Uterus (tissue), 4 donors: Measurements from ENCODE around the gene LTF. TPM values are rescaled to one million over a fixed set of nuclear protein-coding genes. Genes with fewer than 3 reads are reported as not detected.

Source experiments
- DNase-seq, 2 donors: peaks; one replicate each; pipeline ENCODE4 v3.0.0-alpha.2; 2019 to 2020
- H3K27ac ChIP-seq, 2 donors: fragments of 200-600 bp; sonication (generic); 1 replicate in 1 of 2; 2 replicates in 1 of 2; pipeline ENCODE4 v1.5.1; 2016 to 2018
- H3K27me3 ChIP-seq, 2 donors: fragments of 200-600 bp; sonication (generic); one replicate each; pipeline ENCODE4 v1.5.1; 2018 to 2019; ENCODE audit warnings: control low read depth in 1 of 2
- H3K36me3 ChIP-seq, 2 donors: fragments of 200-600 bp; sonication (generic); one replicate each; pipeline ENCODE4 v1.5.1; 2019; ENCODE audit warnings: control low read depth in 1 of 2
- H3K4me1 ChIP-seq, 2 donors: fragments of 200-600 bp; sonication (generic); one replicate each; pipeline ENCODE4 v1.5.1; 2018 to 2019; ENCODE audit warnings: control low read depth in 1 of 2
- H3K4me3 ChIP-seq, 2 donors: fragments of 200-600 bp; sonication (generic); 1 replicate in 1 of 2; 2 replicates in 1 of 2; pipeline ENCODE4 v1.5.1; 2018 to 2019; ENCODE audit warnings: mild to moderate bottlenecking in 1 of 2
- H3K9me3 ChIP-seq, 2 donors: fragments of 200-600 bp; sonication (generic); one replicate each; pipeline ENCODE4 v1.5.1; 2019; ENCODE audit warnings: control low read depth in 1 of 2
- POLR2A ChIP-seq, 2 donors: fragments of 450-650 bp; IDR thresholded peaks; one replicate each; pipeline ENCODE4 v1.6.1; 2016; ENCODE audit warnings: antibody characterized with exemption in 2 of 2, mild to moderate bottlenecking in 1 of 2, moderate library complexity in 1 of 2
- intact Hi-C: fragments of 100-400 bp; cut with DNase I; formaldehyde crosslinking; loops from one replicate; pipeline ENCODE4 v1.15.1; 2023; ENCODE audit warnings: low total_unique reads
- total RNA-seq, 4 donors: library from RNA; depleted of rRNA in 3 of 4; stranded (reverse); fragments of >200 nt in 3 of 4; gene quantifications; one replicate each; pipeline versions ENCODE4 v1.1.0 to v1.2.4, GENCODE V29; 2014 to 2023
- TF ChIP-seq, protein P1 (sequence below), 4 experiments: fragments of 200-600 bp in 2 of 4; fragments of 450-650 bp in 2 of 4; sonication (generic) in 2 of 4; IDR thresholded peaks; one replicate each; pipeline ENCODE4 v1.5.1; 2016 to 2019; ENCODE audit warnings: antibody characterized with exemption in 4 of 4, mild to moderate bottlenecking in 2 of 4, moderate library complexity in 1 of 4
- donor health status: DM: yes; HTN: yes; CAD: no.

LTF gene
- total RNA-seq, 4 donors from 2014 or later, result 0.59 to 9.0 (median 2.8) TPM

DNA sequence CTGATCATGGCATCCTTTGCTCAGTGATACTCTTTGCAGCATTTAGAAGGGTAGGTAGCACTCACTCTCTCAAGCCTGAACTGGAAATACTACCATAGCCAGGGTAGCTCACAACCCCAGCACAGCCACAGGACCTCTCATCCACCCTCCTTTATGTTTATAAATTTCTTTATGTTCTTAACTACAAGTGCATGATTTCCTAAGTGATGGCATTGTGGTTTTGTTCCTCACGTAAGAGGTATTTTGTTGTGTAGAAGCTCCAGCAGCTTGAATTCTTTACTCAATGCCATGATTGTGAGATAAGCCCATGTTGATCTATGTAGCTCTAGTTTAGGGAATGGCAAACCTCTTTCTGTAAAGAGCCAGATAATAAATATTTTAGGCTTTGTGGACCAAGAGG, 25.2 kb upstream of the LTF start:
- H3K4me1 ChIP-seq, result no peaks in the 10 kb centered on the region

DNA sequence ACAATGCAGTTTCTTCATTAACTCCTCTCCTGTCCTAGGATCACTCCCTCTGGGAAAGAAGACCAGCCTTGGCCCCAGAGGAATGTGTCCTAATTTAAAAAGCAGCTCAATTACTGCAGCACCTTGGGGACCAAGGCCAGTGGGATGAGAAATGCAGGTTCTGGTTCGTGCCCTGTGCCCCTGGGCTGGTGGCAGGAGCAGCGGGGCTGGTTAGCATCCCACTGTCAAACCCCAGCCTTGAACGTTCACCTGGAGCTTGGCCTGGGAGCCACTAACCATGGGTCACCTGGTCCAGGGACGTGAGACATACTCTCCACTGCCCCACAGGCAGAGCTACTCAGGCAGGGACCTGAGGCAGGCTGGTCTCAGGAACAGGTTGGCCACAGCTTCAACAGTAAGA, 24.7 kb upstream of the LTF start:
- Histone ChIP-seq H3K27me3 (no peaks in the 10 kb centered on the region), H3K9me3 (no peaks in the 10 kb centered on the region), H3K27ac (no peak overlapping the region), H3K36me3 (no peaks in the 10 kb centered on the region), H3K4me1 (no peaks in the 10 kb centered on the region), H3K4me3 (no peak overlapping the region)
- DNase-seq, result no peak
- intact Hi-C loops, result loop anchor here (10.0 kb wide), 1 partner anchor 145 kb away; no protein-coding TSS in a partner anchor
- TF ChIP-seq, protein P1, sequence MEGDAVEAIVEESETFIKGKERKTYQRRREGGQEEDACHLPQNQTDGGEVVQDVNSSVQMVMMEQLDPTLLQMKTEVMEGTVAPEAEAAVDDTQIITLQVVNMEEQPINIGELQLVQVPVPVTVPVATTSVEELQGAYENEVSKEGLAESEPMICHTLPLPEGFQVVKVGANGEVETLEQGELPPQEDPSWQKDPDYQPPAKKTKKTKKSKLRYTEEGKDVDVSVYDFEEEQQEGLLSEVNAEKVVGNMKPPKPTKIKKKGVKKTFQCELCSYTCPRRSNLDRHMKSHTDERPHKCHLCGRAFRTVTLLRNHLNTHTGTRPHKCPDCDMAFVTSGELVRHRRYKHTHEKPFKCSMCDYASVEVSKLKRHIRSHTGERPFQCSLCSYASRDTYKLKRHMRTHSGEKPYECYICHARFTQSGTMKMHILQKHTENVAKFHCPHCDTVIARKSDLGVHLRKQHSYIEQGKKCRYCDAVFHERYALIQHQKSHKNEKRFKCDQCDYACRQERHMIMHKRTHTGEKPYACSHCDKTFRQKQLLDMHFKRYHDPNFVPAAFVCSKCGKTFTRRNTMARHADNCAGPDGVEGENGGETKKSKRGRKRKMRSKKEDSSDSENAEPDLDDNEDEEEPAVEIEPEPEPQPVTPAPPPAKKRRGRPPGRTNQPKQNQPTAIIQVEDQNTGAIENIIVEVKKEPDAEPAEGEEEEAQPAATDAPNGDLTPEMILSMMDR (IDR thresholded peaks at IDR 0.05), result no peak
- no peak for TF ChIP-seq POLR2A (IDR thresholded peaks at IDR 0.05)

More for the DNA sequence above, 25.2 kb upstream of the LTF start:
- H3K27me3 ChIP-seq, result no peaks in the 10 kb centered on the region
- intact Hi-C loops, result loop anchor here (10.0 kb wide), 1 partner anchor 145 kb away; no protein-coding TSS in a partner anchor
- no peaks in the 10 kb centered on the region for H3K36me3 ChIP-seq
- H3K4me3 ChIP-seq, result no peak overlapping the region
- DNase-seq, result no peak
- TF ChIP-seq POLR2A (IDR thresholded peaks at IDR 0.05), result no peak
- TF ChIP-seq, protein P1 (IDR thresholded peaks at IDR 0.05), result no peak
- no peaks in the 10 kb centered on the region for H3K9me3 ChIP-seq
- no peak overlapping the region for H3K27ac ChIP-seq

DNA sequence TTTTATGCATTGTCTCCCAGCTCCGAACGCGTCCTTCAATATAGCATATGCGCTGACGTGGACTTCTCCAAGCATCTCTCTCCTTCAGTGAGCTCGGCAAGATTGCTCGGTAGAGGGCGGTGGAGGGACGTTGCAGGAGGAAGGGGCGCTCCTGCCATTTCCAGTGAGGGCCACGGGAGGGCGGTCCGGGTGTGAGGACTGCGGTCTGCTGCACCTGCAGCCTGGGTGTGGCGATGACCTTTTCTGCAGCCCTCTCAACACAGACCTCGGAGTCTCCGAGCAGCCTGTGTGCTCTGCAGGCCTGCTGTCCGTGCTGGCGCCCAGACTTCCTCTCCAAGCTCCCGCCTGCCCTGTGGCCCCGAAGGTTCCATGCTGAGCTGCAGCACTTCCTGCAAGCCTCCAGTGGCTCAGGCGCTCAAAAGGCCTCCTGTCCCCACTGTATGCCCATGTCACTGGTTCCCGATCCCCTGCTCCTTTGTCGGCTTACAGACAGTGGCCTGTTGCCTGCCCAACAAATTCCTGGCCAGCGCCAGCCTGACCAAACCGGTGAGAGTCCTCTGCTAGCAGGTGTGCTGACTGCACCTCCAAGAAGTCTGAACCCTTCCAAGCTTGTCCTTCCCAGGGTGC, 24.1 kb upstream of the LTF start:
- TF ChIP-seq, protein P1 (IDR thresholded peaks at IDR 0.05), result peak; percentile 86 to 97 (median 95)
- no peak for TF ChIP-seq POLR2A (IDR thresholded peaks at IDR 0.05)
- DNase-seq, result peak; percentile 79 to 82
- no peaks in the 10 kb centered on the region for H3K36me3 ChIP-seq
- no peaks in the 10 kb centered on the region for H3K4me1 ChIP-seq
- no peak overlapping the region for H3K4me3 ChIP-seq
- no peaks in the 10 kb centered on the region for H3K27me3 ChIP-seq
- H3K27ac ChIP-seq, result no peak overlapping the region
- H3K9me3 ChIP-seq, result no peaks in the 10 kb centered on the region
- intact Hi-C loops, result loop anchor here (10.0 kb wide), 1 partner anchor 146 kb away; no protein-coding TSS in a partner anchor

DNA sequence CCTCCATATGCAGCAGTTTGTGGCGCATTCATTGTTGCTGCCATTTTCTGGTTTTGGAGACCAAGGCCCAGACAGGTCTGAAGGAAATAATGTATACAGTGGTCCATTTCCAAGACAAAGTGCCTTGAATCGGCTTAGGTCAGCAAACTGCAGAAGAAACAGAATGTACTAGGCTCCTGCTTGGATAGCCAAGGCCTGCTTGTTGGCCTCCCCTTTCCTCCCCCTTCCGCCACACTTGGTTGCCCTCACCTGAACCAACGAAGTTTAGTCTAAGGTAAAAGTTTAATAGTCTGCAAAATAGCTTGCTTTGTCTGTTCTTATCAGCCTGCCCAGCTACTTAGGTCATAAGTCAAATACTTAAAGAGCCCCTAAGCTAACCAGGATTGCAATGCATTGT, 21.1 kb upstream of the LTF start:
- no peaks in the 10 kb centered on the region for H3K4me1 ChIP-seq
- intact Hi-C loops, result loop anchor here (10.0 kb wide), 1 partner anchor 149 kb away; no protein-coding TSS in a partner anchor
- no peaks in the 10 kb centered on the region for H3K9me3 ChIP-seq
- H3K4me3 ChIP-seq, result no peak overlapping the region
- H3K27ac ChIP-seq, result no peak overlapping the region
- no peak for TF ChIP-seq POLR2A (IDR thresholded peaks at IDR 0.05)
- TF ChIP-seq, protein P1 (IDR thresholded peaks at IDR 0.05), result no peak
- no peaks in the 10 kb centered on the region for H3K27me3 ChIP-seq
- DNase-seq, result no peak
- no peaks in the 10 kb centered on the region for H3K36me3 ChIP-seq

DNA sequence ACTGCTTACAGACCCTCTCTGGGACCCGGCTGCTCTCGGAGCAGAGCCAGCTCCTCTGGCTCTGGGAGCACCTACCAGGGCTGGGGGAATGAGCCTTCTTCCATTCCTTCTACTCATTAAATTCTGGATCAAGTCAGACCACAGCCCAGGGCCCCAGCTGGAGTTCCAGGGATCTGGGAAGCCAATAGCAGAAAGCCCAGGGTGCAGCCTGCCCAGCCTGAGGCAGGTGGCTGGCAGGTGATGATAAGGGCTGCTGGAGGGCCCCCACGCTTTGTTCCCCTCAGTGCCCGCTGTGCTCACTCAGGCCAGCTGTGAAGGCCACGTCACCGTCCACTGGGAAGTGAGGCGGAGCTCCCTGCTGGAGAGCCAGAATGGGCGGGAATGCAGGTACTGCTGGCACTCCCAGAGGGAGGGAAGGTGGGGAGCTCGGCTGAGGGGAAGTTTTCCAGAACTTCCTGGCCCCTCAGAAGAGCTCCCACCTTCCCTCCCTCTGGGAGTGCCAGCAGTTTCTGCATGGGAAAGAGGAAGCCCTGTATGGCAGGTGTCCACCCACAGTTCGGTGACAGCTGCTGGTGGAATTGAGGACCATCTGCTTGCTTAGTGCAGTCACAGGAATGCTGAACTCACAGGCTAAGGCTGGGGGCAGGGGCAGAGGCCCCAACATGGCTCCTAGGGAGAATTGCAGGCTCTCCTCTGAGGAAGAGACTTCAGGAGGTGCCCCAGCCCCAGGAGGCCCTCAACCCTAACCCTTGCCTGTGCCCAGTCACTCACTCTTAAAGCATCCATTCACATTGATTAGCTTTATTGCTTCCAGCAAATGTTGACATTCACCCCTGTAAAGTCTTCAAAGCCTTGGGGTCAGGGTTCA, 20.4 kb upstream of the LTF start:
- intact Hi-C loops, result loop anchor here (10.0 kb wide), 1 partner anchor 150 kb away; no protein-coding TSS in a partner anchor

More for the DNA sequence above, 20.4 kb upstream of the LTF start:
- Histone ChIP-seq H3K4me3 (no peak overlapping the region), H3K27ac (no peak overlapping the region), H3K9me3 (no peaks in the 10 kb centered on the region), H3K4me1 (no peaks in the 10 kb centered on the region), H3K36me3 (no peaks in the 10 kb centered on the region), H3K27me3 (no peaks in the 10 kb centered on the region)
- TF ChIP-seq, protein P1 (IDR thresholded peaks at IDR 0.05), result no peak
- TF ChIP-seq POLR2A (IDR thresholded peaks at IDR 0.05), result no peak
- DNase-seq, result no peak
